Nephron progenitor cell (in vitro differentiated cells): ENCODE results near the gene USP9X.
A peak's percentile ranks its signal among the peaks of the same experiment; 100 is the strongest.

ENCODE experiments used
- DNase-seq: peaks from one replicate; pipeline ENCODE4 v3.0.0; 2021
- H3K27ac Mint-ChIP-seq: 2 replicates; pipeline ENCODE4 v1.8.0; 2021; ENCODE audit warnings: mild to moderate bottlenecking, moderate library complexity, mixed read lengths
- H3K27me3 Mint-ChIP-seq: 2 replicates; pipeline ENCODE4 v1.8.0; 2021; ENCODE audit warnings: mild to moderate bottlenecking, low read depth, mixed read lengths; ENCODE audit not compliant: poor library complexity
- H3K36me3 Mint-ChIP-seq: 2 replicates; pipeline ENCODE4 v1.8.0; 2021; ENCODE audit warnings: low read depth, mixed read lengths
- H3K4me1 Mint-ChIP-seq: 2 replicates; pipeline ENCODE4 v1.8.0; 2021; ENCODE audit warnings: mixed read lengths
- H3K4me3 Mint-ChIP-seq: 2 replicates; pipeline ENCODE4 v1.8.0; 2021; ENCODE audit warnings: mild to moderate bottlenecking, moderate library complexity, mixed read lengths
- H3K9me3 Mint-ChIP-seq: 2 replicates; pipeline ENCODE4 v1.8.0; 2021; ENCODE audit warnings: mild to moderate bottlenecking, moderate library complexity, mixed read lengths
- TF ChIP-seq, protein P1 (sequence below): fragments of 200-600 bp; sonication (generic); IDR thresholded peaks from 2 replicates; pipeline ENCODE4 v1.5.0; 2021; ENCODE audit warnings: antibody characterized with exemption

USP9X gene

DNA sequence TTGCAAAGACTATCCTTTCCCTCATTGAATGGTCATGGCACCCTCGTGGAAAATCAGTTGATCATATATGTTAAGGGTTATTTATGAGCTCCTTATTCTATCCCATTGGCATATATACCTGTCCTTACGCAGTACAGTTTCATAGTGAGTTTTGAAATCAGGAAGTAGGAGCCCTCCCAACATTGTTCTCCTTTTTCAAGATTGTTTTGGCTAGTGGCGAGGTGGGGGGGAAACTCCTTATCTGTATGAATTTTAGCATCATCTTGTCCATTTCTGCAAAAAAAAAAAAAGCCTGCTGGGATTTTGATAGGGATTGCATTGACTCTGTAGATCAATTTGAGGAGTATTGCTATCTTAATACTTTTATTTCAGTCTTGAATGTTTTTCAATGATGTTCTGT is 2.5 kb upstream of the USP9X start:
- peaks cover 14% of the 10 kb centered on the region for H3K4me1 Mint-ChIP-seq
- no peaks in the 10 kb centered on the region for H3K36me3 Mint-ChIP-seq
- H3K4me3 Mint-ChIP-seq, result no peak overlapping the region
- no peak for DNase-seq
- H3K27me3 Mint-ChIP-seq, result no peaks in the 10 kb centered on the region
- TF ChIP-seq, protein P1, sequence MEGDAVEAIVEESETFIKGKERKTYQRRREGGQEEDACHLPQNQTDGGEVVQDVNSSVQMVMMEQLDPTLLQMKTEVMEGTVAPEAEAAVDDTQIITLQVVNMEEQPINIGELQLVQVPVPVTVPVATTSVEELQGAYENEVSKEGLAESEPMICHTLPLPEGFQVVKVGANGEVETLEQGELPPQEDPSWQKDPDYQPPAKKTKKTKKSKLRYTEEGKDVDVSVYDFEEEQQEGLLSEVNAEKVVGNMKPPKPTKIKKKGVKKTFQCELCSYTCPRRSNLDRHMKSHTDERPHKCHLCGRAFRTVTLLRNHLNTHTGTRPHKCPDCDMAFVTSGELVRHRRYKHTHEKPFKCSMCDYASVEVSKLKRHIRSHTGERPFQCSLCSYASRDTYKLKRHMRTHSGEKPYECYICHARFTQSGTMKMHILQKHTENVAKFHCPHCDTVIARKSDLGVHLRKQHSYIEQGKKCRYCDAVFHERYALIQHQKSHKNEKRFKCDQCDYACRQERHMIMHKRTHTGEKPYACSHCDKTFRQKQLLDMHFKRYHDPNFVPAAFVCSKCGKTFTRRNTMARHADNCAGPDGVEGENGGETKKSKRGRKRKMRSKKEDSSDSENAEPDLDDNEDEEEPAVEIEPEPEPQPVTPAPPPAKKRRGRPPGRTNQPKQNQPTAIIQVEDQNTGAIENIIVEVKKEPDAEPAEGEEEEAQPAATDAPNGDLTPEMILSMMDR, result no peak
- H3K27ac Mint-ChIP-seq, result no peak overlapping the region
- H3K9me3 Mint-ChIP-seq, result peaks cover 16% of the 10 kb centered on the region

DNA sequence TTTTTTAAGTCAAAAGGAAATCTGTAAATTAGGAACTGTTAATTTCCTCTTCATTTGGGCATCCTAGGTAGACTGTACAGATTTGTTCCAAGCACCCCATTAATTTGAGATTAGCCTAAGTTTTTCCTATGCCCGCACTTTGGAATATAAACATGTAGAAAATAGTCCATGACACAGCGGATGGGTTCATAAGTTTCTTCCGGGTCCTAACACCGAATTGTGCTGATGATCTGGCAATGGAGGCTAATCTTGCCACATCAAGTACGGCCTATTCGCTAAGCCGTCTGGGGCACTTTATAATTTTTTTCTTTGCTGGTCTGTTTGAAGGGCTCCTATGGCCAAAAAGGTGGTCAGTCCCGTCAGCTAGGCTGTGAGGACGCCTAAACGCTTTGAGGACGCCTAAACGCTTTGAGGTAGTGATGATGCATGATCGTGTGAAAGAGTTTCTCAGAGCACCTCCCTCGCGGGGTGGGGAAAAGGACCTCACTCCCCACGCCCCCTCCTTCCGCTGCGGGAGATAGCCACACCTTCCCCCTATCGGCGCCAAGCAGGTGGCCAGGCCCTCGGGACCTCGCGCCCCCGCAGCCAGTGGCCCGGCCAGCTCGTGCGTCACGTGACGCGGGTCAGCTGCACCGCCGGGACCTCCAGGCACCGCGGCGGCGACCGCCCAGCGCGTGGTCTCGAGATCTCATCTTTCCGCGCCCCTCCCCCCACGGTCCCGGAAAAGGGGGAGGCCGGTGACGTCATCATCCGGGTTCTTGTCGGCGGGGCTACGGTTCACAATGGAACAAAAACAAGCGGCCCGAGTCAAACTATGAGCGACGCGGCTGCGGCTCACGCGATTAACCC is 977 bp upstream of the USP9X start:
- peak; percentile 98 for DNase-seq
- Mint-ChIP-seq H3K36me3 (peaks cover 5% of the 10 kb centered on the region), H3K4me3 (peak overlapping the region; percentile 91), H3K9me3 (peaks cover 19% of the 10 kb centered on the region), H3K27me3 (no peaks in the 10 kb centered on the region), H3K27ac (peak overlapping the region; percentile 100), H3K4me1 (peaks cover 29% of the 10 kb centered on the region)
- TF ChIP-seq, protein P1, result no peak

DNA sequence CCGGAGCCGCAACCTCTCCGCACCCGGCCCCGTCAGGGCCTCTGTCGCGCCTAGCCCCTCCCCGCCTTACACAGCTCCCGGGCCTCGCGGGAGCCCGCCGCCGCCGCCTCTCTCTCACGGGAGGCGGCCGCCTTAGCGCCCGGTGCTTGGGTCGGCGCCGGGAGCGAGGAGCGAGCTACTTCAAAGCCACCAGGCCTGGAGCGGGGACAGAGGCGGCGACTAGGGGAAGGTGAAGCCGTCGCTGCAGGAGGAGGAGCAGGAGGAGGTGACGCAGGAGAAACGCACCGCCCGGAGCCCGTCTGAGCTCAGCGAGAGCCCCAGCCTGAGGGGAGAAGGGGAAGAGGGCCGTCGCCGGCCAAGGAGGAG is 250 bp downstream of the USP9X start:
- H3K9me3 Mint-ChIP-seq, result peaks cover 19% of the 10 kb centered on the region
- H3K36me3 Mint-ChIP-seq, result peaks cover 5% of the 10 kb centered on the region
- H3K4me3 Mint-ChIP-seq, result peak overlapping the region; percentile 90
- TF ChIP-seq, protein P1, result no peak
- H3K27ac Mint-ChIP-seq, result peak overlapping the region; percentile 83
- no peaks in the 10 kb centered on the region for H3K27me3 Mint-ChIP-seq
- H3K4me1 Mint-ChIP-seq, result peaks cover 39% of the 10 kb centered on the region
- peak; percentile 50 for DNase-seq

DNA sequence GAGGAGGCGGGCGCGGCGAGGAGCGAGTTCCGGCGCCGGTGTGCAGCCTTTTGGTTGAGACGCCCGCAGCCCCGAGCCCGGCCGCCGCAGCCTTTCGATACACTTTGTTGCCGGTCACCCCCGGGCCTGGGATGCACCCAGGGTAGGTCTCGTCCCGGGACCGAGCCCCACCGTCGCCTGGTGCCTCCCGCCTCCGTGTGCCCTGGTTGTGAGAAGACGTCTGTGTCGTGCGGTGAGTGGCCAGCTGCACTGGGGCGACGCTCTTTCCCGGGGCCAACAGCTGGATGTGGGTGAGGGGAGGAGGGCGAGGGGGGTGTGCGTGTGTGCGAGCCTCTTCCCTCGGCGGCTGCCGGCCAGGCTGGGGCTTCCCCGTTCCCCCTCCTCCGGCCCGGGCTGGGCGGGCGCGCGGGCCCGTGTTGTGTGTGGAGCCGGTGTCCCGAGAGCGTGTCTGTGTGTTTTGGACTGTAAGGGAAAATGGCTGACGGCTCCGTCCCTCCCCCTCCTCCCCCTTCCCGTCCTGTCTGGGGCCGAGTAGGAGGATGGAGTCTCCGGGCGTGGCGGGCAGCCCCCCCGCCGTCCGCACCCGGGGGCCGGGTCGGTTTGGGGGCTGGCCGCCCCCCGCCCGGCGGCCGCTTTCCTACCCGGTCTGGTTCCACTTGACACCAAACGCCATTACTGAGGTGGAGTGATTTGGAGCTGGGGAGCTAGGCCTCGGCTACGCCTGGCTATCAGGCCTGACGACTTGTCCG is 807 bp downstream of the USP9X start:
- no peaks in the 10 kb centered on the region for H3K27me3 Mint-ChIP-seq
- peaks cover 19% of the 10 kb centered on the region for H3K9me3 Mint-ChIP-seq
- H3K27ac Mint-ChIP-seq, result peak overlapping the region; percentile 83
- DNase-seq, result peak; percentile 57
- peaks cover 43% of the 10 kb centered on the region for H3K4me1 Mint-ChIP-seq
- H3K4me3 Mint-ChIP-seq, result peak overlapping the region; percentile 90
- peaks cover 5% of the 10 kb centered on the region for H3K36me3 Mint-ChIP-seq
- TF ChIP-seq, protein P1, result no peak

DNA sequence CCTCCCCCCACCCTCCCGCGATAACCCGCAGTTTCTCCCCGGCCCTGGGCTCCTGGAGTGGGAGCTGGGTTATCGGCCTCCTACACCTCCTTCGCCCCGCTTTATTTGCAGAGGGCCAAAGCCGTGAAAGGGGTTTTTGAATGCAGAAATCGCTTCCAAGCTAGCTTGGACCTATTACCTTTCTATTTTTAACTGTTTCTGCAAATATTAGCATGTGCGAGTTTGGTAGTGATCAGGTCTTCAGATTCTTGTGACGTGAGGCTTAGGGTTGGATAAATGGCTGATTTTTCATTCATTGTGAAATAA is 1.3 kb downstream of the USP9X start:
- H3K27ac Mint-ChIP-seq, result peak overlapping the region; percentile 61
- peaks cover 5% of the 10 kb centered on the region for H3K36me3 Mint-ChIP-seq
- no peak for DNase-seq
- no peaks in the 10 kb centered on the region for H3K27me3 Mint-ChIP-seq
- peak overlapping the region; percentile 90 for H3K4me3 Mint-ChIP-seq
- TF ChIP-seq, protein P1, result no peak
- peaks cover 19% of the 10 kb centered on the region for H3K9me3 Mint-ChIP-seq
- peaks cover 43% of the 10 kb centered on the region for H3K4me1 Mint-ChIP-seq
